NCI-H1436 treated with DMSO at 0.1 percent for 48 hours (cell line): Measurements from ENCODE around the gene OBP2B.
"Not testable (repeated sequence)": the region's sequence is repeated elsewhere in the genome, so short reads cannot be mapped to it uniquely, and the experiment has no call there.

Experiments
- DNase-seq: peaks from one replicate; lab custom pipeline; 2025; lab: John Stamatoyannopoulos, UW

The OBP2B gene

GRCh38 chr9:133238272-133238850 is 29.3 kb upstream of the OBP2B start:
- DNase-seq = no peak

DNA sequence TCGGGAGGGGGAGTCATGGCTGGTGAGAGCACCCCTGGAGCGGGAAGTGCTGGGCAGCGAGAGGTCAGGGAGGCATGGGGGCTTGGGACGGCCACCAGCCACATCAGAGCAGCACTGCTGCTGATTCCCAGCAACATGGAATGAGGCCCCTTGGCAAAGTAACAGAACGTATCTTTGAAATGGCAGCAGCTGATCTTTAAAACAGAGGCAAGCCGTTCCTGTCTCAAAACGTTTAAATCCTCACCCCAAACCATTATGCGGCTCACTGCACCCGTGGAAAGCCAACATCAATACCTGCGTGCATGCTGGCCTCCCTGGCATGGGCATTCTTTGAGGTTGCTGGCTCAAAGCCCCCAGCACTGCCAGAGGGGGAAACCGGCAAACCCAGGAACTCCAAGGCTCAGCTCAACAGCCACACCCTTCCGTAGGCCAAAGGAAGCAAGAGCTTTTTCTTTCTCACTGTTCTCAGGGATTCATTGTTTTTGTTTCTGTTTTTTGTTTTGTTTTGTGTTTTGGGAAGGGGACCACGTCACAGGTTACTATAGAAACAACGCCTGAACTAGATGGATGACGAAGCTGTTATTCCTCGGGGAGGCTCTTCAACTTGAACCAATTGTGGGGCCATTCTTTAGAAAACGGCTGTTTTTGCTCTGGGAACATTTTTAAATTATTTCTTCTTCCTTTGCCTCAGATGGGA is 28.1 kb upstream of the OBP2B start:
- no peak for DNase-seq

DNA sequence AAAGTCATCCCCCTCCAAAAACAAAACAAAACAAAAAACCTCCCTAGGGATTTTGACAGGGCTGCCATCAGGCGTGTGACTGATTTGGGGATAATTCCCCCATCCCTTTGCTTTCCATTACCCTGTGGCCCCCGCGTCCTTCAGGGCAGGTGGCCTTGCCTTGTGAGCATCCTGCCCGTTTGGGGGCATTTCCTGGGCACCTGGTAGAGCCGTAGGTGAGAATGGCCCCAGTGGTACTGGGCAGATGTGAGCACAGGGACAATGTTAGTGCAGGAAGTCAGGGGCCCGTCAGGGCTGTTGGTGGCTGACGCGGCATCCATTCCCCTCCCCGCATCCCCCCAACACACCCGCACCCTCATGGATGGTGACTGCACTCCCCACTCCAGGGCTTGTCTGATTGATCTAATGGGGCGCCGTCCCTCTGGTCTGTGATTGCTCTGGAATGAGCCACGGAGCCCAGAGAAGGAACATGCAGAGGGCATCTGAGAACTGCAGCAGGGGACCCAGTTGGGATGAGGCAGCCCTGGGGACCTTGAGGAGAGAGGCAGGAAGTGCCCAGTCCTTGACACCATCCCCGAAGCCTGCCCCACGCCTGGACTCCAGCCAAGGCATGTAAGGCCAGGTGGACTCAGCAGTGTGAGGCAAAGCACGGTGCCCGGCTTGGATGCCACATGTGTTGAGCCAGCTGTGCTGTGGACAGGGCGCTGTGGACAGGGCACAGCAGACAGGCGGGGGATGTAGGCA is 27.4 kb upstream of the OBP2B start:
- DNase-seq = not testable (repeated sequence)

- DNase-seq = no peak
Measured at GRCh38 chr9:133235549-133236222, 26.6 kb upstream of the OBP2B start.

DNA sequence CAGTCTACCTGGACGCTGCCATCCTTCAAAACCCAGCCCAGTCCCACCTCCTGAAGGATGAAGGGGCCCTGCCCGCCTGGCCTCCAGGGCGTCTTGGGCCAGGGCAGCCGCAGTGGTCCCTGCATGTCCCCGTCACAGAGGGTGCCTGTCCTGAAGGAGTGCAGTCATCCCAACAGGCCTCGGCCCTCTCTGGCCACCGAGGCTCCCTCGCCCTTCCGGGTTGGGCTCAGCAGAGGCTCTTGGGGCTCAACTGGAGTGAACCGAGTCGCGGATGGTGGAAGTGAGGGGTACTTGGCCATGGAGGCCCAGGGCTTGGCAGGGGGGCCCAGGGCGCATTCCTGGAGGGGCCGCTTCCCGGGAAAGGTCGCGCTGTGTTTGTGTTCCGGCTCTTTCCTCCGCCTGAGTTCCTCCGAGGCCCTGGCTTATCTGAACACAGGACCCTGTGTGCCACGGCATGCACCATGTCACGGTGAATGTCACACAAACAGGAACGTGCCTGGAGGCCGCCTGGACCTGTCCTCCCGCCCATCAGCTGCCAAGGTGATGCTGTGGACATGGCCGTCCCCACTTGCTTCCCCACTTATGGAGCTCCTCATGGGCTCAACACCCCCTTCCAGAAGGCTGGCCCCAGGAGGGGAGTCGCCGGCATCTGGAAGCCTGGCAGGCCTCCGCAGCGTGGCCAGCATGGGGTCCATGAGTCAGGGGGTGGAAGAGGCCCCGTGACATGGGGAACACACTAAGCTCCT is 25.7 kb upstream of the OBP2B start:
- DNase-seq = no peak

DNA sequence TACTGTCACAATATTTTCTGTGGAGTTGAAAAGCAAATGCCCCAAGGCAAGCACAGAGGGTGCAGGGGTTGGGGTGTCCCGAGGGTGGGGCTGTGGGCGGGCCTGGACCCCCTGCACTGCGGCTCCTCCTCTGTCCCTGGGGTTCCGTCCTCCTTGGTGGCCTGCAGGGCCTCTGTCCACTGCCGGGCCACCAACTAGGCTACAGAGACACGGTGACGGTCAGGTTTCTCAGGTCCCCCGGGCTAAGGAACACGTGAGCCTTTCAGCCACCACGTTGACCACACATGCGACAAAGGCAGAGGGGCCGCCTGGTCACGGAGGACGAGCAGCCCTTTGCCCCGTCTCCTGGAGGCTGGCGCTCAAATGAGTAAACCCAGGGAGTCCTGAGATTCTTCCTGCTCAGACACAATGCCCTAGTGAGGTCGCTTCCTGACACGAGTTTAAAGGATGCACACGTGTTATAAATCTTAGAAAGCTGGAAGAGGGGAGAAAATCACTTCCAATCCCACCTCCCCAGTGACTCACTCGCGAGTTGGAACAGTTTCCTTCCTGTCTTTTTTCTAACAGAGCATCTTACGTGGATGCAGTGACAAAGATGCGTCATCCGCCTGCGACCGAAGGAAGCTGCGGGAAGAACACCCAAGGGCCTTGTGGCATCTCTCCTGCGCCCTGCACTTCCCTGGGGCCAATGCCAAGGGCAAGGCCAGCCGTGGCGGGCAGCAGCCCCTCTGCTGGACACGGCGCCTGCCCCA is 24.8 kb upstream of the OBP2B start:
- no peak for DNase-seq

GRCh38 chr9:133231934-133232568 is 23.0 kb upstream of the OBP2B start:
- DNase-seq = not testable (repeated sequence)

- not testable (repeated sequence) for DNase-seq
Measured at GRCh38 chr9:133230514-133230913, 21.5 kb upstream of the OBP2B start.

DNA sequence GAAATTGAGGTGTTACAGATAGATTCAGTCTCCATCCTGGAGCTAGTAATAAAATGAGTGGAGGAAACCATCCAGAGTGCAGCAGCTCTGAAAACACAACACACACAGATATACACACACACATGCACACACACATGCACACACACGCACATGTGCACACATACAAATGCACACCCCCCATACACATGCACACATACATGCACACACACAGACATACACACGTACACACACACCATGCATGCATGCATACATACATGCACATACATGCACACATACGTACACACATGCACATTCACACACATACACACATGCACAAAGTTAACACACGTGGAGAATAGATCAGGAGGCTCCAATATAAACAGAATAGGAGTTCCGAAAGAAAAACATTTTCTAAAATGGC is 21.0 kb upstream of the OBP2B start:
- DNase-seq = no peak

DNA sequence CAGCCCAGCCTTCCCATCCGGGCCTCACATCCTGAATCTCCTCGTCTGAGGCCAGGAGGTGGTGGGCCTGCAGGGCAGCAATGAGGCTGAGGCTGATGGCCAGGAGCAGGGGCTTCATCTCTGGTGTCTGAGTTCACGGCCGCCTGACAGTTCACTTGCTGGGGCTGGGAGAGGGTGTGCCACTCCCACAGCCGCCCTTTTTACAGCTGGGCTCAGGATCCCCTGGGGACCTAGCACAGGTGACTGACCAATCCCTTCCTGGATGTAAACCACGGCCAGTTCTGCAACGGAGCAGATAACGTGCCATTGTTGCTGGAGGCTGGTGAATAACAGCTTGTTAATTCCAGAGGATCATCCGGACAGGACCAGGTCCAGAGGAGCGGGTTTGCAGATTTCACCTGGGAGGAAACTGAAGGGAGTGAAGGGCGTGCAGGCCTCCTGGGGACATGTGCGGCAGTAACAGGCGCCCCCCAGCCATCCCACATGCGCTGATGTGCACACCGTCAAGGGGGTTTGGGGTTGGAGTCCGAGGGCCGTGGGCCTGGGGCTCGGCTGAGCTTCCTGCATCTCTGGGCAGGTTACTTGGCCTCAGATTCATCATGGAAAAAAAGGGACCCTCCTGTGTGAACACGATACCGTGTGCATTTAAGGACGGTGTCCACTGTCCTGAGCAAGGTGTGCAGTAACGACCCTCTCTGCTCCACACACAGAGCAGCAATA is 19.6 kb upstream of the OBP2B start:
- not testable (repeated sequence) for DNase-seq

DNA sequence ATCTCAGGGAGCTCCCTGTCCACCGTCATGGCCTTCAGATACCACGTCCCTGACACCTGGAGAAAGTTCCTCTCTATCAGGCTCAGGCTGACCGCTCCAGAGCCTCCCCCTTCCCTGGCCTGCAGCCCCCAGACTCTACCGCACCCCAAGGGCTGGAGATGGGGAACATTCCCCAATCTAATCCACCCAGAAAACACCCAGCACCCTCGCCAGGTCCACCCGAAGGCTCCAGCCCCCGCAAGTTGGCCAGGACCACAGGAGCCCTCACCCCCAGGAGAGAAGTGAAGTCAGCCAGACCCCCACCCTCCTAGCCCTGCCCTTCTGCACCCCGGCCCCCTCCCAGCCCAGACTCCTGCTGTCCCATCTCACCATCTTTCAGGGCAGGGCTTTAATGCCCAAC is 18.9 kb upstream of the OBP2B start:
- not testable (repeated sequence) for DNase-seq

DNA sequence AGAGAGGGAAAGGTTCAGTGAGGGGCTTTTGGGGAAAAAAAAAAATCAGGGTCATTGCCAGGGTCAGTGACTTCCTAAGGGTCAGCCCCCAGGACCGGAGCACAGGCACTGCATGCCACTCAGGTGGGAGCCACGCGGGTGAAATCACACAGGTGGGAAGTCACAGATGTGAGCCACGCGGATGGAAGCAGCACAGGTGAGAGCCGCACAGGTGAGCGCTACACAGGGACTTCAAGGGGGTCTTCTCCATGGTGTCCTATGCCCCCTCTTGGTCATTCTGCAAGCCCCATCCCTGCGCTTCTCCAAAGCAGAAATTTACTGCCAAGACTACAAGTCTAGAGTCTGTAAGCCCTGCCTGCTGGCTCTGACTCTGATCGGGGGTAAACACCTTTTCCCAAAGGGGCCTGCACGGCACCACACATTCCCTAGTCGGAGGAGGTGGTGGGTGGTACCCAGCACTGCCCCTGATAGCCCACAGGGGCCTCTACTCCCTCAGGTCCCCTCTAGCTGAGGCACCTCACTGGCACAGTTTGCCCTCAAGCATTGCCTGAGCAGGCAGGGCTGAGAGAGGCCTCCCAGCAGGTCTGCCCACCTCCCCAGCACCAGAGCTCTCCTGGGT is 18.3 kb upstream of the OBP2B start:
- DNase-seq = no peak

DNA sequence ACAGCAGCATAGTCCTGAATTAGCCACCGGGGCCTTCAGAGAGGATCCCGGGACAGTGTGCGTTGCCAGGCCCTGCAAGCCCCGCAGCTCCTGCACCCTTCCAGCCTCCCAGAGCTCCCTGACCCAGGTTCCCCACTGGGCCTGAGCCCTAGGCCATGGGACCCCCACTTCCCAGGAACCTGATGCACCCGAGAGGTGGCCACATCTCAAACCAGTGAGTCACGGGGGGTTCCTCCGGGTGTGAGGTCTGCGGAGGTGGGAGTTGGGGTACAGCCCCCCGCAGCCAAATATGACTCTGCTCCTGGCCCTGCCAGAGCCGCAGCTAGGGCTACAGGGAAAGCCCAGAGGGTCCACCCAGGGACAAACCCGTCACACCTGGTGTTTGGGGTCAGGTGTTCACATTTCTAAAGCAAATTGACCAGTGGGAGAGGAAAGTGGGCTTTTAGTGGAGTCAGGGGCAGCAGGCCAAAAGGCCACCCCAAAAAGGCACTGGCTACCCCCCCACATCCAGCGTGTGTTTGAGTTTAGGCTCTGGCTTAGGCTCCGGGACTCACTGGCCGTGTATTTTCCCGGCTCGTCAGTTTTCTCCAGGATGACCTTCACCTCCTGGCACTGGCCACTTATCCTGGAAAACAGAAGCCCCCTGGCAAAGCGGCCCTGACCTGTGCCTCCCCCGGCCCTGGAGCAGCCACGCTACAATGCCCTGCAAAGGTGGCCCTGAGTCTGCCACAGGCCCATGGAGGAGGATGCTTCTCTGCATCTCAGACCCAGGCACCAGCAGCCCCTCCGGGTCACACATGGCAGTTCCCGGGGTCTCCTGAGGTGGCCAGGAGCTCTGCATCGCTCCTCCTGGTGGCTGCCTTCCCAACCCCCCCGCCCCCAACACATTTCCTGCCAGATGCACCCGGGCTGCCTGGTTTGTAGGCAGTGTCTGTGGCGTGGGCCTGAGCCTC is 17.4 kb upstream of the OBP2B start:
- no peak for DNase-seq

- DNase-seq = no peak
Measured at GRCh38 chr9:133225171-133226011, 16.3 kb upstream of the OBP2B start.

- no peak for DNase-seq
Measured at GRCh38 chr9:133224762-133225161, 15.7 kb upstream of the OBP2B start.

DNA sequence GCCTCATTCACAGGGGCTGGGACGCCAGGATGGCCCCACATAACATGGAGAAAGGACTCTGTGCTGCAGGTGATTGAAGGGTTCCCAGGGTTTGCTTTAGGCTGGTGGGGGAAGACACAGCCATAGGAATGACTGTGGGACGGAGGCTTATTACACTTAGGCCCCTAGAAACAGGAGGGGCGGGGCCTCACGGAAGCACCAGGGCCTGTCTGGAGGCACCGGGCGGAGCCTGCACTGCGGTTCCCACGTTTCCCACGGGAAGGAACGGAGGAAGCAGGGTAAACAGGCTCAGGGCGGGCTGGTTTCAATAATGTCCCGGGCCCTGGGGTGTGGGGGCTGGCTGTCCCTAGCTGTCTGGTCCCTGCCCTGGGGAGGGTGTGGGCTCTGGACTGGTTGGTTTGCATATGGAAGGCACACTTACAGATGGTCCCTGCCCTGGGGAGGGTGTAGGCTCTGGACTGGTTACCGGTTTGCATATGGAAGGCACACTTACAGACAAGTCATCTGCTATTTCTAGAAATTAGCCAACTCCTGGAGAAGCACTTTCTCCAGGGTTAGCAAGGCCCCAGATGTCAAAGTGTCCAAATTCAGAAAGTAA is 14.2 kb upstream of the OBP2B start:
- not testable (repeated sequence) for DNase-seq

DNA sequence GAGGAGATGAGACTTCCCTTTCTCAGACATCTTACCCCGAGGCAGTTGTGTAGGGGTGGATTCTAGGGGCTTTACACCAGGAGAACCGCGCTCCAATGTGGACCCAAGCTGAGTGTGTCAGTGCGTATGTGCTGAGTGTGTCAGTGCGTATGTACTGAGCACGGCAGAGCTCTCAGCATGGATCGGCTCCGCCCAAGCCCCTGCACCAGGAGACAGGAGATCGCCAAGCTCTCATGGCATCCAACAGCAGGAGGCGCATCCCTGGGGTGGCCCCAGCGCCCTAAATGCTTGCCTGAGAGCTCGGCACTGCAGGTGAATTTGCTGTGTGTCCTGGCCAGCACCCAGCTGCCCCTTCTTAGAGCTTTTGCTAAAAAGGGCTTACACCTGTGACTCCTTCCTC is 12.9 kb upstream of the OBP2B start:
- DNase-seq = not testable (repeated sequence)
